ENCODE measurements around the gene STMN1.

DNA sequence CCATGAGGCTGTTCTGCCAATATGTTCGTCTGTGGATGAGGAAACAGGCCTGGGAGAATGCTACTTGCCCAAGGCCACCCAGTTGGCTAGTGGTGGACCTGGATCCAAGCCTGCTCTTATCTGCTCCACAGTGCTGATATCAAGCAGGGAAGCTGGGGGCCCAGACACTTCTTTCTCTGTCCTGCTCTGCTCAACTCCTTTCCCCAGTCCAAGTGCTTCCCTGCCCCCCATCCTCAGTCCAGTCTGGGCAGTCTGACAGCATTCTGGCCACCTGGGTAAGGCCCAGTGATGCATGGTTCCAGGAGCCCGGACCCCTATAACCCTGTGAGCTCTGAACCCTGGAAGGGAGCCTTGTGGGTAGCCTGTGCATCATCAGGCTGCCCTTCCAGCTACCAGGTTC is 26.5 kb downstream of the STMN1 start:
- TF ChIP-seq POLR2A (IDR thresholded peaks at IDR 0.05), result no peak
- TF ChIP-seq, protein P1, sequence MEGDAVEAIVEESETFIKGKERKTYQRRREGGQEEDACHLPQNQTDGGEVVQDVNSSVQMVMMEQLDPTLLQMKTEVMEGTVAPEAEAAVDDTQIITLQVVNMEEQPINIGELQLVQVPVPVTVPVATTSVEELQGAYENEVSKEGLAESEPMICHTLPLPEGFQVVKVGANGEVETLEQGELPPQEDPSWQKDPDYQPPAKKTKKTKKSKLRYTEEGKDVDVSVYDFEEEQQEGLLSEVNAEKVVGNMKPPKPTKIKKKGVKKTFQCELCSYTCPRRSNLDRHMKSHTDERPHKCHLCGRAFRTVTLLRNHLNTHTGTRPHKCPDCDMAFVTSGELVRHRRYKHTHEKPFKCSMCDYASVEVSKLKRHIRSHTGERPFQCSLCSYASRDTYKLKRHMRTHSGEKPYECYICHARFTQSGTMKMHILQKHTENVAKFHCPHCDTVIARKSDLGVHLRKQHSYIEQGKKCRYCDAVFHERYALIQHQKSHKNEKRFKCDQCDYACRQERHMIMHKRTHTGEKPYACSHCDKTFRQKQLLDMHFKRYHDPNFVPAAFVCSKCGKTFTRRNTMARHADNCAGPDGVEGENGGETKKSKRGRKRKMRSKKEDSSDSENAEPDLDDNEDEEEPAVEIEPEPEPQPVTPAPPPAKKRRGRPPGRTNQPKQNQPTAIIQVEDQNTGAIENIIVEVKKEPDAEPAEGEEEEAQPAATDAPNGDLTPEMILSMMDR (IDR thresholded peaks at IDR 0.05), result no peak
